DMS114 treated with DMSO at 0.1 percent for 48 hours (cell line): ENCODE data around the gene STRN.
"Not testable (repeated sequence)": the region's sequence is repeated elsewhere in the genome, so short reads cannot be mapped to it uniquely, and the experiment has no call there.

Experiments
- DNase-seq: peaks from one replicate; lab custom pipeline; 2025; ENCODE audit not compliant: unreplicated experiment; lab: John Stamatoyannopoulos, UW

STRN gene

GRCh38 chr2:36912695-36913094 lies 53.6 kb downstream of the STRN start:
- no peak for DNase-seq

GRCh38 chr2:36911012-36911411 lies 55.3 kb downstream of the STRN start:
- DNase-seq = no peak

GRCh38 chr2:36906277-36906676 lies 60.1 kb downstream of the STRN start:
- no peak for DNase-seq

GRCh38 chr2:36904636-36905035 lies 61.7 kb downstream of the STRN start:
- no peak for DNase-seq

- no peak for DNase-seq
These were observed 63.8 kb downstream of the STRN start for GRCh38 chr2:36902385-36903120.

GRCh38 chr2:36892805-36893204 lies 73.5 kb downstream of the STRN start:
- DNase-seq = no peak

- DNase-seq = no peak
These were observed 76.5 kb downstream of the STRN start for GRCh38 chr2:36889795-36890194.

- DNase-seq = not testable (repeated sequence)
These were observed 79.2 kb downstream of the STRN start for GRCh38 chr2:36887095-36887494.

GRCh38 chr2:36886664-36887063 lies 79.7 kb downstream of the STRN start:
- DNase-seq = no peak

GRCh38 chr2:36885605-36886004 lies 80.7 kb downstream of the STRN start:
- DNase-seq = no peak

- no peak for DNase-seq
These were observed 83.8 kb downstream of the STRN start for GRCh38 chr2:36882532-36882931.

- DNase-seq = no peak
These were observed 84.5 kb downstream of the STRN start for GRCh38 chr2:36881816-36882215.

- no peak for DNase-seq
These were observed 87.9 kb downstream of the STRN start for GRCh38 chr2:36878429-36878828.

- DNase-seq = no peak
These were observed 95.1 kb downstream of the STRN start for GRCh38 chr2:36871068-36871707.

GRCh38 chr2:36869606-36870005 lies 96.7 kb downstream of the STRN start:
- DNase-seq = no peak

GRCh38 chr2:36861896-36862295 lies 104.4 kb downstream of the STRN start:
- no peak for DNase-seq

- DNase-seq = no peak
These were observed 107.0 kb downstream of the STRN start for GRCh38 chr2:36859366-36859792.

GRCh38 chr2:36858551-36859365 lies 107.6 kb downstream of the STRN start:
- DNase-seq = no peak

- DNase-seq = no peak
These were observed 108.6 kb downstream of the STRN start for GRCh38 chr2:36857713-36858112.

- no peak for DNase-seq
These were observed 110.9 kb downstream of the STRN start for GRCh38 chr2:36855429-36855828.

- no peak for DNase-seq
These were observed 112.1 kb downstream of the STRN start for GRCh38 chr2:36854241-36854640.

- DNase-seq = no peak
These were observed 117.1 kb downstream of the STRN start for GRCh38 chr2:36849265-36849664.
